ENCODE data around the gene TAGLN3. TPM values are rescaled to one million over a fixed set of nuclear protein-coding genes. Genes with fewer than 3 reads are reported as not detected.

Gene TAGLN3
- total RNA-seq, 2 donors from 2014 or later, result 3.2 TPM; not detected in 1

GRCh38 chr3:111986800-111987199, 11.9 kb upstream of the TAGLN3 start:
- intact Hi-C loops (cut with DNase I), result no loop called here
- no peak for TF ChIP-seq CTCF (IDR thresholded peaks at IDR 0.05)
- no peak for TF ChIP-seq POLR2A (IDR thresholded peaks at IDR 0.05)
- TF ChIP-seq POLR2AphosphoS5 (IDR thresholded peaks at IDR 0.05), result no peak
- Histone ChIP-seq H3K27me3 (replicated peaks; ENCODE audit: insufficient read depth) (no peaks in the 10 kb centered on the region), H3K36me3 (no peaks in the 10 kb centered on the region), H3K4me3 (no peak overlapping the region), H3K4me1 (replicated peaks) (no peaks in the 10 kb centered on the region), H3K27ac (no peak overlapping the region), H3K9me3 (no peaks in the 10 kb centered on the region)
- DNase-seq (ENCODE audit: low spot score), result no peak
- WGBS, result 91% methylated on average over 3 of the region's 3 CpGs

DNA sequence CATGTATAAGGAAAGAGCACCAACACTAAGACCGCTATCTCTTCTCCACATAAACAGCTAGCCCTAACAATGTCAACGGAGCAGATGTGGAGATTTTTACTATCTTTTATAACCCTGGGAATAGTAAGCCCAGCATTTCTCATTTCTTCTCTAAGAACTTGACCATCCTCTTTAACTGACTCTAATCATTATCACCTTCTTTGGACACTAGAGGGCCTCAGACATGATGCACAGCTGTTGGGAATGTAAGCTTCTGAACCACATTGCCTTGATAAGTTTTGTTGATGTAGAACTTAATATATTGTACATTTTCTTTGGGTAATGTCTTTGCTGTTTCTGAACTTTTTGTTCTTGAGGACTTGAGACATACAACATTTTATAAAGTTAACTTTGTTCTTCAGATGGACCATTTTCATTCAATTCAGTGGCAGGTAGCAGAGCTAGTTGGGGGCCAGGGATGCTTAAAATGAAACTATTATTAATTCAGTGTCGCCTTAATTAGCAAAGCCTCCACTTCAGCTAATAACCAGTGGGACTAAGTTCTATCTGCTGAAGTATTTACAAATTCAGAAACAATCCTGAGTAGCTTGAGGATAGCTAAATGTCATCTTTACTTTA, 9.6 kb upstream of the TAGLN3 start:
- 59% methylated on average over 3 of the region's 3 CpGs for WGBS
- Histone ChIP-seq H3K27me3 (replicated peaks; ENCODE audit: insufficient read depth) (no peaks in the 10 kb centered on the region), H3K27ac (no peak overlapping the region), H3K4me3 (no peak overlapping the region), H3K9me3 (no peaks in the 10 kb centered on the region), H3K36me3 (no peaks in the 10 kb centered on the region), H3K4me1 (replicated peaks) (no peaks in the 10 kb centered on the region)
- no peak for DNase-seq (ENCODE audit: low spot score)
- intact Hi-C loops (cut with DNase I), result no loop called here
- no peak for TF ChIP-seq POLR2A (IDR thresholded peaks at IDR 0.05)
- TF ChIP-seq POLR2AphosphoS5 (IDR thresholded peaks at IDR 0.05), result peak; percentile 15
- TF ChIP-seq CTCF (IDR thresholded peaks at IDR 0.05), result peak in 3 of 4 experiments; percentile 41 to 75 (median 56)

DNA sequence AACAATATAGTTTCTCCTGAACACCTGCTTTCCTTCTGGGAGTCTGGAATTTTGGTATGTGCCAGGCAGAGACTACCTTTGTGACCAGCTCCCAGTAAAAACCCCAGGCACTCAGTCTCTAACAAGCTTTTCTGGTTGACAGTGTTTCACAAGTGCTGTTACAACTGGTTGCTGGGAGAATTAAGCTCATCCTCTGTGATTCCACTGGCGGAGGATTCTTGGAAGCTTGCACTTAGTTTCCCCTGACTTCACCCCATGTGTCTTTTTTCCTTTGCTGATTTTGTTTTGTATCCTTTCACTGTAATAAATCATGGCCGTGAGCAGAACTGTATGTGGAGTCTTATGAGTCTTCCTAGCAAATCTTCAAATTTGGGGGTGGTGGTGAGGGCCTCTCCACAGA, 5.7 kb upstream of the TAGLN3 start:
- no peaks in the 10 kb centered on the region for H3K4me1 ChIP-seq (replicated peaks)
- WGBS, result 79% methylated on average over 2 of the region's 2 CpGs
- no peaks in the 10 kb centered on the region for H3K36me3 ChIP-seq
- no peak overlapping the region for H3K27ac ChIP-seq
- TF ChIP-seq CTCF (IDR thresholded peaks at IDR 0.05), result no peak
- no peak for TF ChIP-seq POLR2A (IDR thresholded peaks at IDR 0.05)
- TF ChIP-seq POLR2AphosphoS5 (IDR thresholded peaks at IDR 0.05), result no peak
- intact Hi-C loops (cut with DNase I), result no loop called here
- H3K27me3 ChIP-seq (replicated peaks; ENCODE audit: insufficient read depth), result no peaks in the 10 kb centered on the region
- H3K4me3 ChIP-seq, result no peak overlapping the region
- DNase-seq (ENCODE audit: low spot score), result no peak
- H3K9me3 ChIP-seq, result no peaks in the 10 kb centered on the region

- 25% methylated on average over 19 of the region's 19 CpGs for WGBS
- no peaks in the 10 kb centered on the region for H3K4me1 ChIP-seq (replicated peaks)
- no peaks in the 10 kb centered on the region for H3K9me3 ChIP-seq
- H3K36me3 ChIP-seq, result no peaks in the 10 kb centered on the region
- H3K27ac ChIP-seq, result no peak overlapping the region
- peak overlapping the region; percentile 24 to 26 for H3K4me3 ChIP-seq
- H3K27me3 ChIP-seq (replicated peaks; ENCODE audit: insufficient read depth), result no peaks in the 10 kb centered on the region
- no peak for DNase-seq (ENCODE audit: low spot score)
- intact Hi-C loops (cut with DNase I), result no loop called here
- TF ChIP-seq POLR2A (IDR thresholded peaks at IDR 0.05) (no peak), POLR2AphosphoS5 (IDR thresholded peaks at IDR 0.05) (no peak), CTCF (IDR thresholded peaks at IDR 0.05) (no peak)
Measured at GRCh38 chr3:111999484-112000324, 982 bp downstream of the TAGLN3 start.
